Mesodermal cell (in vitro differentiated cells): ENCODE data around the gene GIMAP5.

ENCODE experiments used
- H3K27ac ChIP-seq: 2 replicates; pipeline ENCODE4 v1.7.0; 2013; ENCODE audit warnings: mild to moderate bottlenecking, low read depth, low read length, moderate library complexity; ENCODE audit not compliant: severe bottlenecking
- H3K36me3 ChIP-seq: 2 replicates; pipeline ENCODE4 v1.7.1; 2013; ENCODE audit warnings: mild to moderate bottlenecking, low read length, moderate library complexity; ENCODE audit not compliant: control insufficient read depth, insufficient read depth
- H3K4me1 ChIP-seq: one replicate; pipeline ENCODE4 v1.7.1; 2013; ENCODE audit warnings: mild to moderate bottlenecking, low read length; ENCODE audit not compliant: insufficient read depth, control insufficient read depth, poor library complexity, severe bottlenecking
- H3K4me3 ChIP-seq: 2 replicates; pipeline ENCODE4 v1.7.0; 2013; ENCODE audit warnings: low read length, control low read depth, mild to moderate bottlenecking; ENCODE audit not compliant: insufficient read depth, poor library complexity, severe bottlenecking; ENCODE audit errors: extremely low read depth
- H3K9me3 ChIP-seq: 2 replicates; pipeline ENCODE4 v1.7.1; 2013; ENCODE audit warnings: mild to moderate bottlenecking, low read length, moderate library complexity; ENCODE audit not compliant: control insufficient read depth
- WGBS, 2 experiments: methylation state at CpG; one replicate each; pipeline ENCODE4 v1.1.5; 2013; ENCODE audit warnings: missing lambda C conversion rate in 2 of 2; ENCODE audit not compliant: insufficient coverage in 2 of 2; 5-methylcytosine and 5-hydroxymethylcytosine counted together

The GIMAP5 gene

GRCh38 chr7:150734254-150734653 lies 3.0 kb upstream of the GIMAP5 start:
- no peak overlapping the region for H3K4me3 ChIP-seq
- no peaks in the 10 kb centered on the region for H3K4me1 ChIP-seq
- no peaks in the 10 kb centered on the region for H3K9me3 ChIP-seq
- H3K36me3 ChIP-seq, result no peaks in the 10 kb centered on the region
- no peak overlapping the region for H3K27ac ChIP-seq
- WGBS, 2 experiments, result 52 to 70% methylated on average over 2 of the region's 3 CpGs

- Histone ChIP-seq H3K27ac (no peak overlapping the region), H3K4me3 (no peak overlapping the region), H3K9me3 (no peaks in the 10 kb centered on the region), H3K4me1 (no peaks in the 10 kb centered on the region), H3K36me3 (no peaks in the 10 kb centered on the region)
- WGBS, 2 experiments, result 15 to 56% methylated on average over 1 to 2 of the region's 3 CpGs
These were observed 1.4 kb upstream of the GIMAP5 start for GRCh38 chr7:150735596-150736358.

DNA sequence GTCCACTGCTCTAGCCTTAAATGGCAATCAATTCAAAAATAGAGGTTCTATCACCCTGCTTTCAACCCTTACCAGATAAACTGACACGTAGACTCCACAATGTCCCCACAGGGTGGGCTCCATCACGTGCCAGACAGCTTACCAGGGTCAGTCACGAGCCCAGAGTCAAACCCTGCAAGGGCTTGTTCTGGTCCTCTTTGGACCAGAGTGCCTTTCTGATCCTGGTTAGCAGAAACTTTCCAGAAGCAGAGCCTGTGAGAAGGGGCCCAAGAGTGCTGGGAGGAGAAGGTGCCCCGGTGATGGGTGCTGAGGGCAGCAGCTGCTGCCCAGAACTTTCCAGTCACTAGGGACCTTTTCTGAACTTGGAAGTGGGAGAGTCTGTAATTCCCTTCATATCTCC lies 354 bp upstream of the GIMAP5 start:
- no peaks in the 10 kb centered on the region for H3K36me3 ChIP-seq
- H3K4me1 ChIP-seq, result no peaks in the 10 kb centered on the region
- no peak overlapping the region for H3K27ac ChIP-seq
- no peaks in the 10 kb centered on the region for H3K9me3 ChIP-seq
- 43 to 50% methylated on average over 3 of the region's 4 CpGs for WGBS, 2 experiments
- H3K4me3 ChIP-seq, result no peak overlapping the region

DNA sequence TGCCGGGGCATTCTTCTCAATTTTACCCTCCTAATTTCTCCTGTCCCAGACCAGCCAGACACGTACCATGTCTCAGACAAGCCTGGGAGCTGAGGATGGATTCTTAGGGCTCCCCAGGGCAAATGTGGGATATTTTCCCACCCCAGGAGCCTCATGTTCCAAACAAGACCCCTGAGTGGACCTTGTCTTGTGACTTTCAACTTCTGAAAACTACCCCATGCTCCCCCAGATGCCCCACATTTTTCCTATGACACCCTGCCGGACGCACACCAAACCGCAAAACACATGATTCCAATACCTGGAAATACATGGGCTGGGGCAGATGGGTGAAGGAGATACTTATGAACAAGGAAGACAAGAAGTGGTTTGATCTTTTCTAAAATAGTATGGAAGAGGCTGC lies 874 bp downstream of the GIMAP5 start:
- H3K4me3 ChIP-seq, result no peak overlapping the region
- no CpG with 5 or more reads among the region's 5 CpGs for WGBS, 2 experiments

DNA sequence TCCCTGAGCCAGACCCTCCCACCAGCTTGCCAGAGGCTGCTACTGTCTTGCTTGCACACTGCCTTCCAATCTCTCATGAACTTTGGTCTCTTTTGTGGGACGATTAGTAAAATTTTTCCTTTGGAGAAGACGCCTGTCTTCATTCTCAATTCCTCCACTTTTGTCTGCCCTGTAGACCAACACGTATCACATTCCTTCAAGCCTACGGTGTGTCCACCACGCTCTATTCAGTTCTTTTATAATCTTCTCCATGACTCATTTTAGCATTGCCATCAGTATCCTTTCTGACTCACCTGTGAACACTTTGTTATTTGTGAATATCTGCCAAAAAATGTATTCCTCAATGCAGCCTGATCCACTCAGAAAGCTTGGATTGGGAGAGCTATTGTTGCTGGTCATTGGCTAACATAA lies 1.4 kb downstream of the GIMAP5 start:
- Histone ChIP-seq H3K4me3 (no peak overlapping the region), H3K4me1 (no peaks in the 10 kb centered on the region), H3K27ac (no peak overlapping the region), H3K36me3 (no peaks in the 10 kb centered on the region), H3K9me3 (no peaks in the 10 kb centered on the region)
- WGBS, 2 experiments, result 84% methylated on average over 5 of the region's 5 CpGs

More for the DNA sequence above, 874 bp downstream of the GIMAP5 start:
- H3K9me3 ChIP-seq, result no peaks in the 10 kb centered on the region
- H3K27ac ChIP-seq, result no peak overlapping the region
- no peaks in the 10 kb centered on the region for H3K36me3 ChIP-seq
- no peaks in the 10 kb centered on the region for H3K4me1 ChIP-seq

DNA sequence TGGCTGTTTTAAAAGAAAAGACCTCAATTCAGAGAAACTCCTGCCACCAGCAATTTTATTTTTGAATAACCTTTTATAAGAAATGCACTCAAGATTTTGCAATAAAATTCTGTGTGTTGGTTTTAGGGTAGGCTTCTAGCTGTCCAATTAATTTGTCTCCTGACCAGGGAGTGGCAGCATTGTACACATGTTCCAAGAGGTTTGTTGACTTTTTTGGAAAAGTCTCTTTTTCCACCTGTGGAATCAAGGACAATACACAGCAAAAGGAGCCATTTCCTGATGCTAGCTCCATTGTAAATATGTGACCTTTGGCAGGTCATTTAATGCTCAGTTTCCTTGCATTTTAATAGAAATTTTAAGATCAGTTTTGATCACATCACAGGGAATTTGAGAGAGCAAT lies 1.8 kb downstream of the GIMAP5 start:
- no peak overlapping the region for H3K27ac ChIP-seq
- H3K9me3 ChIP-seq, result no peaks in the 10 kb centered on the region
- H3K4me1 ChIP-seq, result no peaks in the 10 kb centered on the region
- H3K4me3 ChIP-seq, result no peak overlapping the region
- H3K36me3 ChIP-seq, result no peaks in the 10 kb centered on the region

DNA sequence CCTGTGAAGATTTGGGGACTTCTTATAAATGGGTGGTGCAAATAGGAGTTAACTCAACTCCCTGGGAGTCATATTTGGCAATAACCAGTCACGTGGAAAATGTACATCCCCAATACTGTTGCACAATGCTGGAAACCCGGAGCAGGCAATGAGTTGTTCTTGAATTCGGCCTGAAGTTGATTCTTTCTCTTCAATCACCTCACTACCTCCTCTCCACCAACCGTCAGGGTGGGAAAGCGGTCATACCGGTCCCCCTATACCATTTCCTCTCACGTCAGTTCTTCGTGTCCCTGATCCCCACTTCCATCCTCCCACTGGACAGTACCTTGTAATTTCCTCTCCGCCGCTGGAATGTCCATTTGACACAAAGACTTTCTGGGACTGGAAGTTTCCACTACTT lies 2.8 kb downstream of the GIMAP5 start:
- Histone ChIP-seq H3K4me3 (no peak overlapping the region), H3K4me1 (no peaks in the 10 kb centered on the region), H3K9me3 (no peaks in the 10 kb centered on the region), H3K27ac (no peak overlapping the region), H3K36me3 (no peaks in the 10 kb centered on the region)
- WGBS, 2 experiments, result 73 to 80% methylated on average over 7 to 9 of the region's 10 CpGs

- WGBS, 2 experiments, result 79 to 83% methylated on average over 13 of the region's 14 CpGs
- no peak overlapping the region for H3K4me3 ChIP-seq
- no peaks in the 10 kb centered on the region for H3K4me1 ChIP-seq
- no peak overlapping the region for H3K27ac ChIP-seq
- no peaks in the 10 kb centered on the region for H3K36me3 ChIP-seq
- no peaks in the 10 kb centered on the region for H3K9me3 ChIP-seq
These were observed 5.2 kb downstream of the GIMAP5 start for GRCh38 chr7:150742286-150742968.

DNA sequence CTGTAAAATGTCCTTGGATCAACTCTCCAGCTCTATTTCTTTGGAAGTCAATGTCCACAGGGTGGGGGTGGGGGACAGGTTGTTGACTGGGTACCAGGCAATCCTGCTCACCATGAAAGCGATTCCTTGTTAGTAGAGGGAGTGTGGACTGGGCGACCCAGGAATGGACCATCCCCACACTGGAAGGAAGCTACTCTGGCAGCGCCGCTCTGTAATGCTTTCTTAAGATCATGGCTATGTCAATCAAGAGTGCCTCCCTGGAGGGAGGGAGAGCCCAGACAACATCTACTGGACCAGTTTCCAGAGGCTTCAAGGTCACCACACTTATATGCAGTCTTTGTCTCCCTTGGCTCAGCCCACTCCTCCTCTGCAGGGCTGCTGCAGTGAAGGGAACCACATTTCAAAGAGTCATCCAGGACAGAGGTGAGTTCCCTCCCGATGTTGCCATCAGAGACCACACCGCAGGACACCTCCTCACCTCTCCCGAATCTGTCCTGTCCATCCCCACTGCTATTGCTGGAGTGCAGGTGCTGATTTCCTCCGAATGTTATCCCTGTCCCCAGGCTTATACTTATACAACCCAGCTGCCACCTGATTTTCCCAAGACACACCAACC lies 6.9 kb downstream of the GIMAP5 start:
- Histone ChIP-seq H3K9me3 (no peaks in the 10 kb centered on the region), H3K4me3 (no peak overlapping the region), H3K36me3 (no peaks in the 10 kb centered on the region), H3K4me1 (no peaks in the 10 kb centered on the region), H3K27ac (no peak overlapping the region)
- 72 to 73% methylated on average over 7 to 8 of the region's 8 CpGs for WGBS, 2 experiments

GRCh38 chr7:150745086-150745485 lies 7.9 kb downstream of the GIMAP5 start:
- Histone ChIP-seq H3K4me3 (no peak overlapping the region), H3K27ac (no peak overlapping the region), H3K36me3 (no peaks in the 10 kb centered on the region), H3K4me1 (no peaks in the 10 kb centered on the region), H3K9me3 (no peaks in the 10 kb centered on the region)
- 67 to 75% methylated on average over 3 to 5 of the region's 5 CpGs for WGBS, 2 experiments

DNA sequence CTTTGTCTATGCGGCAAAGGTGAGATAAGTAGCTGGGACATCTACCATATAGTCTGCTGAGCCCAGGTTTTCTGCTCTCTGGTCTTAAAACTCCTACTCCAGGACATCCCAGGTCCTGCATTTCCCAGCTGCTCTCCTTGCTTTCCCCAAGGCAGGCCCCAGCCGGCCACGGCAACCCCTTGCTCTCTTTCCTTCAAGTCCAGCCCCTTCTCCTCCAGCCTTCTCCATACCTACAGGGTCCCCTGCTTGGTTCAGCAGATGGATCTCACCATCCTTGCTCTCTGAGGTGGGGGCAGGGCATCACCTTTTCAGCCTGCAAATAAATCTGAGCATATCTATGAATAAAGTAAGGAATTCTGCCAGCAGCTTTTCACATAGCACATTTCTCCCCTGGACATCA lies 8.7 kb downstream of the GIMAP5 start:
- no peak overlapping the region for H3K4me3 ChIP-seq
- no peak overlapping the region for H3K27ac ChIP-seq
- no peaks in the 10 kb centered on the region for H3K9me3 ChIP-seq
- H3K36me3 ChIP-seq, result no peaks in the 10 kb centered on the region
- WGBS, 2 experiments, result 58 to 81% methylated on average over 2 to 3 of the region's 3 CpGs
- no peaks in the 10 kb centered on the region for H3K4me1 ChIP-seq
